Measurements from ENCODE around the gene STK36. TPM values are rescaled to one million over a fixed set of nuclear protein-coding genes. Genes with fewer than 3 reads are reported as not detected.

STK36 gene
- total RNA-seq, 2 experiments from 2014 or later: 17.6 to 17.9 TPM

- no peaks in the 10 kb centered on the region for H3K27me3 Mint-ChIP-seq
- H3K27ac Mint-ChIP-seq: no peak overlapping the region
- no peak for DNase-seq
- POLR2A ChIA-PET: no interaction called here
- H3K36me3 Mint-ChIP-seq (ENCODE audit: low read depth): peaks cover 48% of the 10 kb centered on the region
- peaks cover 16% of the 10 kb centered on the region for H3K4me1 Mint-ChIP-seq
- no peaks in the 10 kb centered on the region for H3K9me3 Mint-ChIP-seq
- H3K4me3 Mint-ChIP-seq: no peak overlapping the region
- CTCF ChIA-PET: interaction anchor here (1.2 kb wide), 1 partner anchor 18 kb away, joined by 3 read pairs; no protein-coding TSS in a partner anchor
These were observed 73.3 kb downstream of the STK36 start for GRCh38 chr2:218745160-218745558.

GRCh38 chr2:218745559-218746469, 73.9 kb downstream of the STK36 start:
- Mint-ChIP-seq H3K36me3 (ENCODE audit: low read depth) (peaks cover 50% of the 10 kb centered on the region), H3K9me3 (no peaks in the 10 kb centered on the region), H3K27me3 (no peaks in the 10 kb centered on the region), H3K27ac (no peak overlapping the region), H3K4me1 (peaks cover 16% of the 10 kb centered on the region), H3K4me3 (no peak overlapping the region)
- ChIA-PET CTCF (interaction anchor here (1.2 kb wide), 1 partner anchor 19 kb away, joined by 3 read pairs; no protein-coding TSS in a partner anchor), POLR2A (interaction anchor here (1.3 kb wide), 1 partner anchor 12 kb away, joined by 3 read pairs; no protein-coding TSS in a partner anchor)
- DNase-seq: no peak

GRCh38 chr2:218746470-218746795, 74.5 kb downstream of the STK36 start:
- CTCF ChIA-PET: interaction anchor here (1.2 kb wide), 1 partner anchor 19 kb away, joined by 3 read pairs; no protein-coding TSS in a partner anchor
- H3K36me3 Mint-ChIP-seq (ENCODE audit: low read depth): peaks cover 50% of the 10 kb centered on the region
- DNase-seq: no peak

GRCh38 chr2:218746960-218747359, 75.1 kb downstream of the STK36 start:
- Mint-ChIP-seq H3K9me3 (no peaks in the 10 kb centered on the region), H3K4me3 (no peak overlapping the region), H3K27me3 (no peaks in the 10 kb centered on the region), H3K36me3 (ENCODE audit: low read depth) (peaks cover 52% of the 10 kb centered on the region), H3K4me1 (peaks cover 16% of the 10 kb centered on the region), H3K27ac (no peak overlapping the region)
- ChIA-PET CTCF (no interaction called here), POLR2A (interaction anchor here (1.3 kb wide), 1 partner anchor 11 kb away, joined by 3 read pairs; no protein-coding TSS in a partner anchor)
- DNase-seq: no peak

More at GRCh38 chr2:218746470-218746795, 74.5 kb downstream of the STK36 start:
- Mint-ChIP-seq H3K27ac (no peak overlapping the region), H3K27me3 (no peaks in the 10 kb centered on the region), H3K9me3 (no peaks in the 10 kb centered on the region), H3K4me3 (no peak overlapping the region), H3K4me1 (peaks cover 16% of the 10 kb centered on the region)
- POLR2A ChIA-PET: interaction anchor here (1.3 kb wide), 1 partner anchor 11 kb away, joined by 3 read pairs; no protein-coding TSS in a partner anchor

GRCh38 chr2:218748741-218749441, 77.0 kb downstream of the STK36 start:
- peaks cover 61% of the 10 kb centered on the region for H3K36me3 Mint-ChIP-seq (ENCODE audit: low read depth)
- ChIA-PET CTCF (no interaction called here), POLR2A (no interaction called here)
- DNase-seq: no peak
- H3K4me3 Mint-ChIP-seq: no peak overlapping the region
- no peaks in the 10 kb centered on the region for H3K9me3 Mint-ChIP-seq
- peaks cover 9% of the 10 kb centered on the region for H3K4me1 Mint-ChIP-seq
- H3K27ac Mint-ChIP-seq: no peak overlapping the region
- H3K27me3 Mint-ChIP-seq: no peaks in the 10 kb centered on the region

Other genes with a start within 250 kb of the STK36 start
- gene USP37, start 103.7 kb upstream of the STK36 start, total RNA-seq: 10 to 100 TPM; 30.2 to 32.7 TPM
- gene CNOT9, start 103.2 kb upstream of the STK36 start, total RNA-seq: 10 to 100 TPM; 77.1 to 77.3 TPM
- under 1 TPM; 0.10 to 0.38 TPM for gene PLCD4, start 64.2 kb upstream of the STK36 start, total RNA-seq
- 10 to 100 TPM; 41.4 to 41.8 TPM for gene ZNF142, start 12.5 kb upstream of the STK36 start, total RNA-seq
- gene BCS1L, start 12.4 kb upstream of the STK36 start, total RNA-seq: 10 to 100 TPM; 35.0 to 39.8 TPM
- 10 to 100 TPM; 15.1 to 21.9 TPM for gene RNF25, start 84 bp upstream of the STK36 start, total RNA-seq
- gene TTLL4, start 38.7 kb downstream of the STK36 start, total RNA-seq: 10 to 100 TPM; 27.6 to 29.2 TPM
- not detected for gene CYP27A1, start 110.1 kb downstream of the STK36 start, total RNA-seq
- gene PRKAG3, start 159.7 kb downstream of the STK36 start, total RNA-seq: not detected
- gene WNT6, start 187.7 kb downstream of the STK36 start, total RNA-seq: not detected
- 1 to 10 TPM in 1 of 2 experiments, under 1 TPM in 1; 0.70 to 1.4 TPM for gene WNT10A, start 208.8 kb downstream of the STK36 start, total RNA-seq

Data from activated CD4-positive, alpha-beta memory T cell treated with anti-CD3 and anti-CD28 coated beads, Interleukin-2, amount 10 ng/mL, durations not matched to agents 7 days and 5 days (primary cell).